NCI-H460 (cell line): ENCODE data around the gene HLX. TPM values are rescaled to one million over a fixed set of nuclear protein-coding genes. Genes with fewer than 3 reads are reported as not detected.

Source experiments
- DNase-seq: peaks from one replicate; pipeline ENCODE4 v3.0.0-alpha.2; 2016; ENCODE audit warnings: low read depth; ENCODE audit errors: extremely low read depth
- total RNA-seq: library from RNA; depleted of rRNA; stranded (reverse); fragments of >200 nt; shearing (Covaris generic); gene quantifications from 2 replicates; pipeline ENCODE4 v1.2.3, GENCODE V29; 2014

The HLX gene
- total RNA-seq, 1 experiment from 2014 or later, result 0.42 TPM

DNA sequence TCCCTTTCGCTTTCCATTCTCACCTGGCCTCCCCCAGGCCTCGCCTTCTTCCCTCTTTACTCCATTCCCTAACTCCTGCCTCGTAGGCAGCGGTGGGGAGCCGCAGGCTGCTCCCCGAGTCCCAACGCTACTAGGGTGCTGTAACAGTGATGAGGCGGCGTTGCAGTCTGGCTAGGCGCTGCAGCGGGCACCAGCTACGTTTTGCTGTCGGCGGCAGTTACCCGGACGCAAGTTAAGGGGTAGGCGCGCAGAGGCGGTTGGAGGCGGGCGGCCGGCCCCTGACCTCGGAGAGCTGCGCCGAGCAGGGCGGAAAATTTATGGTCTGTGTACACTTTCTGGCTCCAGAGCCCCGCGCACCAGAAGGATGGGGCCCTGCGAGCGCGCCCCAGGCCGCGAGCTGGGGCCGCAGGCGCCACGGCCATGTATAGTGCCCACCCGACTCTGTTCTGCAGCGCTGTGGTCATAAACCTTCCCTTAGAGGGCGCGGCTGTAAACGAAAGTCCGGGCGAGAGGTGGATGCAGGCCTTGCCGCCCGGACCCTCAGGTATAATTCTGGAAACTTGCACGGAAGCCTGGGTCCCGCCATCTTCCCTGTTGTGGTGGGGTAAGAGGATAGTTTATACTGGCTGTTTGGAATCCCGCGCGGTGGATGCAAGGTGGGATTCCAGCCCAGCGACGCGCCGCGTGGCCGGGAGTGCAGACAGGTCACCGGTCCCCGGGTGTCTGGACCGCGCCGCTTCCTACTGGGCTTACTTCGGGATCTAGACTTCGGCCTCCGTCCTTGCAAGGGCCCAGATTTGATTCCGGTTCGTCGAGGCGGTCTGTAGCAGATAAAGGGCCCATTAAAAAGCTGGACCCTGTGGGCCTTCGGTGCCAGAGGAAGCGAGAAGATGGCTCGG is 15.0 kb downstream of the HLX start:
- DNase-seq, result no peak

DNA sequence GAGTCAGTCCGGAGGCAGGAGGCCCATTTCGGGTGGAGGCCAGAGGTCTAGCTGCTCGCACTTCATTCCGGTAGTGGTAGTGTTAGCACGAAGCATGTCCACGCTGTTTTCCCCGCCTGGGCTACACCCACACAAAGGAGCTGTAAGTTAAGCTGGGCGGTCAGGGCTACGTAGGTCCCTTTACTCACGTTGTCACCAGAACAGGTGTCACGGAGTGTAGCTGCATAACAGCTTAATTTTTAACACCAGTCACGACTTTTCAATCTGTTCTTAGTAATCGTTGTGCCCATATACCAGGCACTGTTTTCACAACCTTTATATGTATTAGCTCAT is 15.6 kb downstream of the HLX start:
- no peak for DNase-seq

GRCh38 chr1:220895412-220895946 is 16.2 kb downstream of the HLX start:
- no peak for DNase-seq

- no peak for DNase-seq
Measured at GRCh38 chr1:220896092-220896491, 16.8 kb downstream of the HLX start.

DNA sequence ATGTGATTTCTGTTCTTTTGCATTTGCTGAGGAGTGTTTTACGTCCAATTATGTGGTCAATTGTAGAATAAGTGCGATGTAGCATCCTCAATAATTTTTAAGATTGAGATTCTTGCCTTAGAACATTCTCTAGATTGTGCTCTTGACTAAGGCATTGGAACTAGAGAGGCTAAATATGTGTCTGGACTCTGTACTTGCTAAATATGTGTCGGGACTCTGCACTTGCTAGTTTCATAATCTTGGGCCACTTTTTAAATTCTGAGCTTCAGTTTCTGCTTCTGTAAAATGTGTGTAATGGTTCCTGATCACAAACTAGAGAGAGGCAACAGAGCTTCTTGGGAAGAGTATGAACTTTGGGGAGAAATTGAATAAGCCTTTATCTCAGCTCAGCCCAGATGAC is 21.6 kb downstream of the HLX start:
- DNase-seq, result no peak

GRCh38 chr1:220901881-220902280 is 22.6 kb downstream of the HLX start:
- no peak for DNase-seq

- DNase-seq, result no peak
Measured at GRCh38 chr1:220902916-220903315, 23.7 kb downstream of the HLX start.

DNA sequence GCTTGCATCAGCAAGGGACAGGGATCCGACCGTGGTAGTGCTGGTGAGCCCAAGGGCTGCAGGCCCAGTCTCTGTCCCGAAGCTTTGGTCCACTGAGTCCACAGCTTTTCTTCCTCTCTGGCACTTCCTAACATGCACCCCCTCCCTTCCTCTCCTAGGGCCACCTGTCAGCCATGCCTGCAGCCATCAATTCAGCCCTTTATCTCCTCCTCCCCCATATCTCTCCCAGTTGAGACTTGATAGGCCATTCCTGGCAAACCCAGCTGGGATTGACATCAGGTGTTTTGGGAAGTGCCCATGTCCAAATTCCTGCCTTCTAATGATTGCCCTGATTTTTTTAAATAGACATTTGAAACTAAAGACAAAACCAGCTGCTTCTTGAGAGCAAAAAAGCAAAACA is 25.6 kb downstream of the HLX start:
- DNase-seq, result no peak

- no peak for DNase-seq
Measured at GRCh38 chr1:220905650-220906560, 26.7 kb downstream of the HLX start.

DNA sequence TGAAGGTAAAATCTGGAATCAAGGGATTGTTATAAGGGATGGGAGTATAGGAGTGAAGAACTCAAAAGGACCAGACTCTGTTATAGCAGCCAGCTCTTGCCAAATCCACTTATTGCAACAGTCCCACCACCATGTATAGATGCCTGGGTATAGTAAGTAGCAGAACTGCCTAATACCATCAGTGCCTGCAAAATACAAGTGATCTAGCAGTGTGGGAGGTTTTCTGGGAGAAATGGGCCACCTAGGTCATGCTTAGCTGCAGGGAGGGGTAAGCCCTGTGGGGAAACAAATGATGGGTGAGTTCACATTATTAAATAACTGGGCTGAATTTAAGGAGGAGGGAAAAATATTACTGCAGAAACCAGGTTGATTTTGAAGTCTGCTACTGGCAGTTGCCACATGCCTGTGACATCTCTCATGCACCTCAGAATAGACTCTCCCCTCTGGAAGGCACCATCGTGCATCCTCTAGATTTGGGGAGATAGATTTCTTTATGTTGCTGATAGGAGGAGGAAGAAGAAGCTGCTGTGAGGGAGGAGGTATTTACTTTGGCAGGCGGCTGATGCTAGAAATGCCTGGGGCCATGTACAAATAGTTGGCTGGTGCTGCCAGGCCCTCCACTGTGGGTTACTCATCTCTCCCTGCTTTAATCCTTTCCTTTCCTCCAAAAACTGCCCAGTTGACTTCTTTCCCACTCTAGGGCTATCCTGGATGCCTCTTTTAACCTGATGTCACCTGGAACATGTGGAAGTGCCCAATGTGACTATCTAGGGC is 27.5 kb downstream of the HLX start:
- DNase-seq, result no peak

DNA sequence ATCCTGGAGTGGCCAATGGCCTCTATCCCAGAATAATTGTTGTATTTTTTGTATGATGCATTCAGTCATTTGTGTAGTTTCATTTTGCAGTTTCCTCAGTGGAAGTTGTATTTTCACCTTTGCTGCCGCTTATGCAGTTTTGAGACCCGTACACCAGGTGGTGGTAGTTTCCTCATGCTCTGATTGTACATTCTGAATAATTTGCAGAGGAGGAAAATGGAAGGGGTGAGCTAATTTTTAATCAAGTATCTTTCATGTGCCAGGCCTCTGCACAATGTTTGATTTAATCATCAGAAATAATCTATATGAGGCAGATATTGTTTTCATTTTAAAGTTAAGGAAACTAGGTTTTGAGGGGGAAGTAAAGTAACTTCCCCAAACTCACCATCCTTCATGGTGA is 29.5 kb downstream of the HLX start:
- no peak for DNase-seq

DNA sequence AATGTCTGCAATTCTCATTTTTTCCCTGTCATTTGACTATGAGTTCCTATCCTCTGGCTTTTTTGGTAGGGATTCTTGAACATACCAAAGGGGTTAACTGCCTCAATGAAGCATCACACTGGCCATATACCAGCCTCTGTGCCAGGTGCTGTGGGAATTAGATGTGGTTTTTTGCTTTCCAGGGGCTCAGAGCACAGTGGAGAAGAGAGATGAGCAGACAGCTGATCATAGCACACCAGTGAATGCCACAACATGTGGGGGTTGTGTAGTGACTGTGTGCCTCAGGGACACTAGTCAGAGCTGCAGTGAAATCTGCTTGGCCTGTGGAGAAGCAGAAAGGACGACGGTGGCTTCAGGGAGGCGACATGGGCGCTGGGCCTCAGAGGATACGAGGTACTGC is 30.8 kb downstream of the HLX start:
- no peak for DNase-seq

- no peak for DNase-seq
Measured at GRCh38 chr1:220914283-220915116, 35.3 kb downstream of the HLX start.

GRCh38 chr1:220915117-220915440 is 35.8 kb downstream of the HLX start:
- no peak for DNase-seq

- DNase-seq, result no peak
Measured at GRCh38 chr1:220915954-220916353, 36.7 kb downstream of the HLX start.

- DNase-seq, result no peak
Measured at GRCh38 chr1:220917101-220917500, 37.9 kb downstream of the HLX start.

- DNase-seq, result no peak
Measured at GRCh38 chr1:220917535-220918209, 38.4 kb downstream of the HLX start.

DNA sequence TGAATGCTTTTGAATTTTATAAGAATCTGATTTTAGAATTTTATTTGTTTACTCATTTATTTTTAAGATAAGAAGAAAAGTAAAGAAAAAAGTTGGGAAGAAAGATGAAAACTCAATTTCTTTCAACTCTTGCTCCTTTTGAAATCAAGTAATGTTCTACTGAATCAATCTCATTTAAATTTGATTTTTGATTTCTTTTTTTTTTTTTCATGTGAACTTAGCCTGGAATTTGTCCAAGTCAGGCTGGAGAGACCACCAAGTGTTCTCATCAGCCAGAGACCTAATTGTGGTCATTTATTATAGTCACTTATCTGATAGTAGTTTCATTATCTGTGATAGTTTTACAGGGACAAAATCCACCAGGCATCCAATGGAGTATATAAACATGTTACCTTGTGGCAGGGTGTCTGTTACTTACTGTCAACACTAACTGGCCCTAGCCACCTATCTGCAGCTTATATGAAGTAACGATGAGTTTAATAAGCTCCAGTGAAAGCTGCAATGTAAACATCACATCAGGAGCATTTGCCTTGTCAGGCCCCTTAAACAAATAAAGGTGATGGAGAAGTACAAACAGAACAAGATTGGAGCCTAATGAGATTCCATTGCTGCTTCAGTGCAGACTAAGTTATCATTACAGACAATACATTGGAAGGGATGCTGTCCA is 39.2 kb downstream of the HLX start:
- DNase-seq, result no peak

DNA sequence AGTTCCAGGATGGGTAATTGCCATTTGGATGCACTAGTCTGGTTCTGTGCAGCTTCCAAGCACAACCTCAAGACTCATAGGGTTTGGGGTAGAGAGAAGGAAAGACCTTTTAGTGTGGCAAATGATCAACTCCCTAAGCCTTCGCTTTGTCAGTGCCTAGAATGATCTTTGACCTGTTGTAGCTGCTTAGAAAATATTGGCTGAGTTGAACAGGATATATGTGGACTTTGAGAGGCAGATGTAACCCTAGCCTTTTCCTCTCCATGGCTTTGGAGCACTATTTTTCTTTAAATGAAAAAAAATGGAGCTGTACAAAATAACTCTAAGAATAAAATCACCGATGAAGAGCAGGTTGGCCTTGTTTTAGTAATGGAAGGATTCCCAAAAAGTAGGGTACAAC is 41.7 kb downstream of the HLX start:
- DNase-seq, result no peak
